Thoracic aorta (tissue), 2 donors: ENCODE results near the gene FGFR2. TPM values are rescaled to one million over a fixed set of nuclear protein-coding genes. Genes with fewer than 3 reads are reported as not detected.

ENCODE experiments used
- ATAC-seq: fragments of 150-250 bp; one replicate; pipeline ENCODE4 v1.8.0; 2017; ENCODE audit warnings: low read depth; ENCODE audit not compliant: insufficient number of reproducible peaks, low FRiP score
- DNase-seq: peaks from one replicate; pipeline ENCODE4 v3.0.0-alpha.2; 2020; ENCODE audit warnings: low spot score
- H3K27ac ChIP-seq, 2 donors: fragments of 200-600 bp; sonication (generic); 1 replicate in 1 of 2; 2 replicates in 1 of 2; pipeline ENCODE4 v1.5.1; 2016; ENCODE audit warnings: mild to moderate bottlenecking in 2 of 2, moderate library complexity in 2 of 2
- H3K27me3 ChIP-seq: fragments of 200-600 bp; sonication (generic); replicated peaks from 2 replicates; pipeline ENCODE4 v1.6.0; 2016; ENCODE audit warnings: mild to moderate bottlenecking; ENCODE audit not compliant: insufficient read depth
- H3K36me3 ChIP-seq: fragments of 200-600 bp; sonication (generic); one replicate; pipeline ENCODE4 v1.5.1; 2016
- H3K4me1 ChIP-seq, 2 donors: fragments of 200-600 bp; sonication (generic); 1 replicate in 1 of 2; 2 replicates in 1 of 2; pipeline versions ENCODE4 v1.5.1 to v1.6.0; 2016; ENCODE audit warnings: low read depth in 2 of 2, mild to moderate bottlenecking in 1 of 2; ENCODE audit not compliant: control insufficient read depth in 1 of 2
- H3K4me3 ChIP-seq: fragments of 200-600 bp; sonication (generic); 2 replicates; pipeline ENCODE4 v1.5.1; 2016; ENCODE audit warnings: mild to moderate bottlenecking
- H3K9me3 ChIP-seq: fragments of 200-600 bp; sonication (generic); 2 replicates; pipeline ENCODE4 v1.5.1; 2016
- CTCF ChIP-seq: fragments of 200-600 bp; sonication (generic); IDR thresholded peaks from one replicate; pipeline ENCODE4 v1.5.1; 2019; ENCODE audit warnings: antibody characterized with exemption
- total RNA-seq, 2 donors: library from RNA; depleted of rRNA; stranded (reverse); fragments of >200 nt; gene quantifications; one replicate each; pipeline versions ENCODE4 v1.1.0 to v1.2.3, GENCODE V29; 2016

Gene FGFR2
- total RNA-seq, 2 donors from 2014 or later = 7.2 to 16.2 TPM

DNA sequence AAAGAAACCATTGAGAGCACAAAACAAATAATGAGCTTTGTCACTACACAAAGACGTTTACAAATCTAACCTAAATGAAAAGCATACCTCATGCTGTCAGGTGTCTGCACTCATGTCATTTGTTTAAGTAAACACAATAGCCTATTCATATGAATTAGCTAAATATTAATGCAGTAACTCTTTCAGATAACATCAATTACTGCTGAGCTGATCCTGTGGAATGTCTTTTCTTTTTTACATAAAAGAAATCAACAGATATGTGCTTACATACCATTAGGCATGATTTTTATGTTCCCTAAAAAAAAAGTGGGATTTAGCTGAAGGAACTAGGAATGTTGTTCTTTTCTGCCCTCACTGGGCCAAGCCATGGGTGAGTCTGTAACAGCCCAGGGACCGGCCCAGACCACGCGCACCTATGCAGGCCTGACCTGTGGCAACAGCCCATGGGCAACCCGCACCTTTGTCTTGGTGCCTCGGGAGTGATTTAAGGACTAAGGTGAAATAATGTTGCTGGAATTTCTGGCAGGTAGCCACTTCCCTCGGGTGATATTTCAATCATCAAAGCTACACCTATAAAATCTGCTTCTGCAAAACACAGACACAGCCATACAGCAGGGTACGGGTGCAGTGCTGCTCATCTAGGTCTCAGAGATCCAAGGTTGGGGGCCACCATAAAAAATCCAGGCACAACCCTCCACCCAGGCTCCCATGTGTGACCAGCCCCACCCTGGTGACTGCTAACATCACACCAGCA is 44.6 kb downstream of the FGFR2 start:
- Histone ChIP-seq H3K4me3 (no peak overlapping the region), H3K36me3 (no peaks in the 10 kb centered on the region), H3K27me3 (no peaks in the 10 kb centered on the region), H3K9me3 (no peaks in the 10 kb centered on the region), H3K27ac (no peak overlapping the region), H3K4me1 (peaks cover 3 to 11% of the 10 kb centered on the region in 2 donors)
- DNase-seq (no peak), ATAC-seq (no peak)
- TF ChIP-seq CTCF = no peak

- Histone ChIP-seq H3K36me3 (no peaks in the 10 kb centered on the region), H3K9me3 (no peaks in the 10 kb centered on the region), H3K27me3 (no peaks in the 10 kb centered on the region), H3K4me3 (no peak overlapping the region), H3K4me1 (peaks cover 3 to 11% of the 10 kb centered on the region in 2 donors), H3K27ac (no peak overlapping the region)
- no peak for TF ChIP-seq CTCF
- DNase-seq = no peak
- ATAC-seq = no peak
Observed at GRCh38 chr10:121552746-121553145, 45.5 kb downstream of the FGFR2 start.

GRCh38 chr10:121551210-121551885 is 46.9 kb downstream of the FGFR2 start:
- H3K4me1 ChIP-seq = peaks cover 0 to 5% of the 10 kb centered on the region in 2 donors
- H3K9me3 ChIP-seq = no peaks in the 10 kb centered on the region
- no peak for TF ChIP-seq CTCF
- DNase-seq (no peak), ATAC-seq (no peak)
- no peak overlapping the region for H3K27ac ChIP-seq
- no peak overlapping the region for H3K4me3 ChIP-seq
- no peaks in the 10 kb centered on the region for H3K27me3 ChIP-seq
- H3K36me3 ChIP-seq = no peaks in the 10 kb centered on the region

DNA sequence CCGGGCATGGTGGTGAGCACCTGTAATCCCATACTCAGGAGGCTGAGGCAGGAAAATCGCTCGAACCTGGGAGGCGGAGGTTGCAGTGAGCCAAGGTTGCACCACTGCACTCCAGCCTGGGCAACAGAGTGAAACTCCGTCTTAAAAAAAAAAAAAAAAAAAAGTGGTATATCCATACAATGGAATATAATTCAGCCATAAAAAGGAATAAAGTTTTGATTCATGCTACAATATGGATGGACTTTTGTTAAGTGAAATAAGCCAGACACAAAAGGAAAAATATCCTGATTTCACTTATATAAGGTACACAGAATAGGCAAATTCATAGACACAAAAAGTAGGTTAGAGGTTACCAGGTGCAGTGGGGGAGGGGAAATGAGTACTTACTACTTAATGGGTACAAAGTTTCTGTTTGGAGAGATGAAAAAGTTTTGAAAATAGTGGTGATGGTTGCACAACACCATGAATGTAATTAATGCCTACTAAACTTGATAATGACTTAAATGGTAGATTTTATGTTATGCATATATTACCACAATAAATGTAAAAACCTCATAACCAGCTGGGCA is 53.9 kb downstream of the FGFR2 start:
- H3K4me3 ChIP-seq = no peak overlapping the region
- peaks cover 0 to 8% of the 10 kb centered on the region in 2 donors for H3K4me1 ChIP-seq
- TF ChIP-seq CTCF = no peak
- ATAC-seq (no peak), DNase-seq (no peak)
- no peaks in the 10 kb centered on the region for H3K27me3 ChIP-seq
- no peaks in the 10 kb centered on the region for H3K9me3 ChIP-seq
- no peaks in the 10 kb centered on the region for H3K36me3 ChIP-seq
- H3K27ac ChIP-seq = no peak overlapping the region

- Histone ChIP-seq H3K4me3 (no peak overlapping the region), H3K36me3 (no peaks in the 10 kb centered on the region), H3K4me1 (peaks cover 0 to 8% of the 10 kb centered on the region in 2 donors), H3K9me3 (no peaks in the 10 kb centered on the region), H3K27ac (no peak overlapping the region), H3K27me3 (no peaks in the 10 kb centered on the region)
- TF ChIP-seq CTCF = no peak
- ATAC-seq = no peak
- no peak for DNase-seq
Observed at GRCh38 chr10:121543545-121543944, 54.7 kb downstream of the FGFR2 start.
